Activated CD4-positive, alpha-beta memory T cell treated with anti-CD3 and anti-CD28 coated beads for 36 hours (primary cell): ENCODE data around the gene SF1. TPM values are rescaled to one million over a fixed set of nuclear protein-coding genes. Genes with fewer than 3 reads are reported as not detected.

Experiments used
- CTCF ChIA-PET: fragments of 350-600 bp; sonication (Branson Sonifier 250); formaldehyde crosslinking; loops from one replicate; lab custom pipeline; 2021; ENCODE audit warnings: antibody characterized with exemption, inconsistent platforms; lab: Charles Lee
- POLR2A ChIA-PET: fragments of 350-600 bp; sonication (Branson Sonifier 250); formaldehyde crosslinking; loops from one replicate; lab custom pipeline; 2021; ENCODE audit warnings: antibody characterized with exemption; lab: Charles Lee
- DNase-seq: peaks from one replicate; pipeline ENCODE4 v3.0.0-alpha.2; 2020
- H3K27ac Mint-ChIP-seq: one replicate; pipeline ENCODE4 v1.8.0; 2021; ENCODE audit warnings: mixed read lengths
- H3K27me3 Mint-ChIP-seq: one replicate; pipeline ENCODE4 v1.8.0; 2021; ENCODE audit warnings: mixed read lengths
- H3K36me3 Mint-ChIP-seq: one replicate; pipeline ENCODE4 v1.8.0; 2021; ENCODE audit warnings: mixed read lengths
- H3K4me1 Mint-ChIP-seq: one replicate; pipeline ENCODE4 v1.8.0; 2021; ENCODE audit warnings: low read depth, mixed read lengths
- H3K4me3 Mint-ChIP-seq: one replicate; pipeline ENCODE4 v1.8.0; 2021; ENCODE audit warnings: mild to moderate bottlenecking, mixed read lengths
- H3K9me3 Mint-ChIP-seq: one replicate; pipeline ENCODE4 v1.8.0; 2021; ENCODE audit warnings: mixed read lengths
- intact Hi-C: fragments of 100-400 bp; cut with micrococcal nuclease; formaldehyde crosslinking; loops from one replicate; pipeline ENCODE4 v1.15.1; 2023
- total RNA-seq, 2 experiments: library from RNA; stranded (reverse); gene quantifications; one replicate each; pipeline ENCODE4 v1.2.3, GENCODE V29; 2021

The SF1 gene
- total RNA-seq, 2 experiments from 2014 or later, result 323 to 328 TPM

DNA sequence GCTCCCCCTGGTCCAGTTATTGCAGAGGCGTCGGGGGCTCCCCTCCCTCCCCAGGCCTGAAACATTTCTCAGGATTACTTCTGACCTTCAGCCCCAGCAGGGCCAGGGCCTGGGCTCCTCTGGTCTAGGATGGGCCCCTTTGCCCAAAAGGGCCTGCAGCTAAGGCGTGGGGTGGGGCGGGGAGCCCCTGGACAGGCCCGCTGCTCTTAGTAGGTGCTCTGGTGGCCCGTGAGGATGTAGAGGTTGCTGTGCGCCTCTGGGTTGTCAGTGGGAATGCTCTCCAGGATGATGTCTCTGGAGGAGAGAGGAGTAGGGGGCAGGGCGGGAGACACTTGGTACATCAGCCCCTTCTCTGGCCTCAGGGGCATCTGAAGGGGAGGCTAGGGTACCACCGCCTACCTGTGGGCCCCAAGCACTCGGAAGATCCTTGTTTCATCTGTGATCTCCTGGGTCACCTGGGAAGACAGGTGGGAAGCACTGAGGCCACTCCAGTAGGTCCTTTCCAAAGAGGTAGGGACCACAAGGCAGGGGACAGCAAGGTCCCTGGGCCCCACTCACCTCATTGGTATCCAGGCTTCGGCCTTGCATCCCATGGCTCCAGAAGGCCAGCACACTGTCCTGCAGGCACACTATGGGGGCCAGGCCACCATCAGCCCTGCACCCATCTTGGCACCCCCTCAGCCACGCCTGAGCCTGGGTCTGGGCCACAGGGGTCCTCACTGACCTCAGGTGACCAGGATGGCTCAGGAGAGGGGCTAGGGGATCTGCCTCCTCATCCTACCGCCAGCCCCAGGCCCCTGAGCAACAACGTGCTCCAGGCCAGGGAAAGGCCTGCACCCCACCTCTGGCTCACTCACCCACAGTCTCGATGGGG is 11.2 kb upstream of the SF1 start:
- Mint-ChIP-seq H3K4me1 (peaks cover 6% of the 10 kb centered on the region), H3K4me3 (no peak overlapping the region), H3K27me3 (no peaks in the 10 kb centered on the region), H3K9me3 (no peaks in the 10 kb centered on the region), H3K36me3 (peaks cover 9% of the 10 kb centered on the region), H3K27ac (no peak overlapping the region)
- CTCF ChIA-PET, result no interaction called here
- intact Hi-C loops, result no loop called here
- no peak for DNase-seq
- POLR2A ChIA-PET, result interaction anchor here (1.0 kb wide), 1 partner anchor 10 kb away, joined by 3 read pairs; no protein-coding TSS in a partner anchor

DNA sequence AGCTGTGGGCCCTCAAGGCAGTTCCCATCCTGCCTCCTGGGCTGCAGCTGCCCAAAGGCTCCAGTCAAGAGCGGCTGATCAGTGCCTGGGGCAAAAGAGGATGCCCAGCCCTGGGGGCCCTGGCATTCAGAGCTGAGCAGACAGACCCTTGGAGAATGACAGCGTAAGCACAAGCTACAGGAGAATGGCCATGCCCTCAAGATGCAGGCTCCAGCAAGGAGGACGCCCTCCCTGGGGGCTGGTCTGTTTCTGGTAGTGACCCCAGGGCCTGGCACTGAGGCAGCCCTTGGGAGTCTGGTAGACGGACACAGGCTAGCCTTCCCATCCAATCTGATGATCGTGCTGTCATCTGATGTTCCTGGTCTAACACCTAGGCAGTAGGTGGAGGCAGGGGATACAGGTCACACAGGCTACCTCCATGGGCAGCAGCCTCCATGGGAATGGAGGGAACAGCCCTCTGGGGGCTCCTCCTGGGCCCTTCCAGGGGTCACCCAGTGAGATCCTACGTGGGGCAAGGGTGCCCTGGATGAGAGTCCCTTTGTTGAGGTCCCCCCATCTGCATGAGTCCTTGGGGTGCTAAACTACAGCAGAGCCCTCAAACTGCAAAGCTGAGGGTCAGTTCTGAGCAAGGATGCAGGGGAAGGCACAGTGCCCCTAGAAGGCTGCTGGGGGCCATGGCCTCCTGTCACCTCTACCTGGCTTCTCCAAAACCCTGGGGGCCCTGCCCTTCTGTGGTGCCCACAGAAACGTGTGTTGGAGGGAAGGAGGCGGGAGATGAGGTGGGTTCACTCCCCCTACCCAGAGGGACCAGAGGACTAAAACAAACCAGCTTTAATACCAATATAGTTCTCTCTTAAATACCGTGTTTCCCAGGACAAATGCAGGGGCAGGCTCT is 10.2 kb upstream of the SF1 start:
- Mint-ChIP-seq H3K27me3 (no peaks in the 10 kb centered on the region), H3K4me3 (no peak overlapping the region), H3K4me1 (peaks cover 5% of the 10 kb centered on the region), H3K27ac (no peak overlapping the region), H3K36me3 (peaks cover 7% of the 10 kb centered on the region), H3K9me3 (no peaks in the 10 kb centered on the region)
- intact Hi-C loops, result no loop called here
- no peak for DNase-seq
- ChIA-PET POLR2A (interaction anchor here (1.0 kb wide), 1 partner anchor 9 kb away, joined by 3 read pairs; no protein-coding TSS in a partner anchor), CTCF (interaction anchor here (0.6 to 1.8 kb wide), 9 partner anchors 9 to 137 kb away, joined by 3 to 6 read pairs (median 3); partner anchors contain the start of gene CDC42BPG)

DNA sequence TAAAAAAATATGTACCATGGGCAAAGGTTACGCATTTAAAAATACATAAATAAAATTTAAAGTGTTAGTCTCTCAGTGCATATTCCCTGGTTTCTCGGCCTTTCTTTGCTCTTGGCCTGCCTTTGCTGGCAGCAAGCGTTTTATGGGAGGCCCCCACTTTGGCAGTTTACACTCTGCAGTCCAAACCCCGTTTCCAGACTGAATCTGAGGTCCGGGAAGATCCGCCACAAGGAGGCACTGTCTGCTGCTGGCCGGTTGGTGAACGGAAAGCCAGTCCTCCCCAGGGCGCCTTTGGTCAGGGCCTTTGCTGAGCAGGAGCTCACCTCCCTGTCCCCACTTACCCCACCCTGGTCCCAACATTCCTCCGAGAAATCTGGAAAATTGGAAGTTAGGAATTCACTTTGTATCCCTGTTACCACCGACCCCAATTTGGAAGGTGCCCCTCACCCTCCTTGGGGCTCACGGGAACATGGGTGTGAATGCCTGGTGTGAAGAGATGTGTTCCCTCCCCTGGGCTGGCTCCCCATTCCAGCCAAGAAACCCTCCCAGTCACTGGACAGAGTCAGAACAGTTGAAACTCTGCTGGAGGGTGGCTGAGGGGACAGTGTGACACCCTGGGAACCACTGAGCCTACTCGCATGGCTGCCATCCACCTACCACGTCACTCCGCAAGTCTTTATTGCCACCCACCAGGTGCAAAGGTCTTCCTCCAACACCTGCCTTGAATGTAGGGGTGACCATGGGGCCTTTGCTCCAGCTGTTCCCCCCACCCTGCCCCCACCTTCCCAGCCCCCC is 9.4 kb upstream of the SF1 start:
- Mint-ChIP-seq H3K27ac (no peak overlapping the region), H3K27me3 (no peaks in the 10 kb centered on the region), H3K4me1 (peaks cover 5% of the 10 kb centered on the region), H3K4me3 (no peak overlapping the region), H3K36me3 (peaks cover 6% of the 10 kb centered on the region), H3K9me3 (no peaks in the 10 kb centered on the region)
- CTCF ChIA-PET, result interaction anchor here (0.7 to 1.8 kb wide), 8 partner anchors 10 to 105 kb away, joined by 3 to 6 read pairs (median 3); partner anchors contain the start of gene CDC42BPG
- peak; percentile 72 for DNase-seq
- intact Hi-C loops, result no loop called here
- POLR2A ChIA-PET, result no interaction called here

DNA sequence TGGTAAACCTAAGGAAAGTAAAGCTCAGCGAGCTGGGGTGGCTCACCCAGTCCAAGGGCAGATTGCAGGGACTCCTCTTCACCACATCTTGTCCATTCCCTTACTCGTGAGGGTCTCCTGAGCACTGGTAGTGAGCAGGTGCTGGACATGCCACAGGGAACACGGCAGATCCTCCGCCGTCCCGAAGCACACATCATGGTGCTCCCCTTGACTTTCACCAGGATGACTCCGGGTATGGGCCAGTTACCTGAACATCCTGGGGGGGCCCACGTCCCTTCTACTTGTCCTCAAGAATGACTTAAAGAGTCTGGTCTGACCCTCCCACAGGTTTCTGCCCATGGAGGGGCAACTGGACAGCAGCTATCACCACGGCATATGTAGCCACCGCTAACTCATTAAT is 8.0 kb upstream of the SF1 start:
- Mint-ChIP-seq H3K27me3 (no peaks in the 10 kb centered on the region), H3K4me1 (peaks cover 5% of the 10 kb centered on the region), H3K4me3 (no peak overlapping the region), H3K36me3 (peaks cover 6% of the 10 kb centered on the region), H3K9me3 (no peaks in the 10 kb centered on the region), H3K27ac (no peak overlapping the region)
- ChIA-PET POLR2A (no interaction called here), CTCF (interaction anchor here (0.7 to 1.7 kb wide), 4 partner anchors 17 to 98 kb away, joined by 3 to 4 read pairs (median 4); no protein-coding TSS in a partner anchor)
- no peak for DNase-seq
- intact Hi-C loops, result no loop called here

DNA sequence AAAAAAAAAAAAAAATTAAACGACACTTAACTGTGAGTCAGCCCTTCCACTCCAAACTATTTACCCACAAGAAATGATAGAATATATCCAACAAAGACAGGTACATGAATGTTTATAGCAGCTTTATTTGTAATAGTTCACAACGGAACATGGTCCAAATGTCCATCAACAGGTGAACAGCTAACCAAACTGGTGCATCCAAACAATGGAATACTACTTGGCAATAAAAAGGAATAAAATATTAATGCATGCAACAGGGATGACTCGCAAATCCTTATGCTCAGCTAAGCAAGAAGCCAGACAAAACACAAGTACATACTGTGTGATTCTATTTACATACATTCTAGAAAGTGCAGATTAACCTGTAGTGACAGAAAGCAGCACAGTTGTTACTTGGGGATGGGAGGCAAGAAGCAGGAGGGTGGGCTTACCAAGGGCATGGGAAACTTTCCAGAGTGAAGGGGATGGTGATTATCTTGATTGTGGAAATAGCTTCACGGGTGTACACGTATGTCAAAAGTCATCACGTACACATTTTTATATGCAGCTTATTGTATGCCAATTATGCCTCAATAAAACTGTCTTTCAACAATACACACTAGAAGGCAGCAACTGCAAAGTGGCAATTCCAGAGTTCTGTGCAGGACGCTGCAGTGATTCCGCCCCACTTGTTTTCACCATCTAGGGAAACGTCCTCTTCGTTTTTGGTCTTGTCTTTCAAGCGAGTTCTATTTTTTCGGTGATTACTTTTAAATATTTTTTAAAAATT is 6.7 kb upstream of the SF1 start:
- Mint-ChIP-seq H3K27me3 (no peaks in the 10 kb centered on the region), H3K4me1 (peaks cover 17% of the 10 kb centered on the region), H3K27ac (peak overlapping the region; percentile 35), H3K4me3 (no peak overlapping the region), H3K36me3 (peaks cover 8% of the 10 kb centered on the region), H3K9me3 (no peaks in the 10 kb centered on the region)
- ChIA-PET CTCF (interaction anchor here (1.1 to 1.5 kb wide), 3 partner anchors 12 to 41 kb away, joined by 3 to 4 read pairs (median 3); partner anchors contain the start of gene RASGRP2), POLR2A (interaction anchor here (0.9 kb wide), 1 partner anchor 333 kb away, joined by 5 read pairs; the partner anchor contains the start of gene ZNHIT2)
- intact Hi-C loops, result no loop called here
- no peak for DNase-seq

DNA sequence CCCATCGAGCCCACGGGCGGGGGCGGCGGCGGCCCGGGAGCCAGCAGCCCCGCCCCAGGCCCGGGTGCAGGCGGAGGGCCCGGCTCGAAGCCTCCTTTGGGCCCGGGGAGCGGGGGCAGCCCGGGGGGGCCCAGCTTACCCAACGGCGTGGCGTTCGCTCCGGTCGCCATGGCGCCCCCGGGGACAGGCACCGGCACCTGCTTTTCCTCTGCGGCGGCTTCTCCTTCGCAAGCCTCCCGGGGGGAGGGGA is 194 bp downstream of the SF1 start:
- Mint-ChIP-seq H3K4me3 (peak overlapping the region; percentile 91), H3K9me3 (no peaks in the 10 kb centered on the region), H3K4me1 (peaks cover 63% of the 10 kb centered on the region), H3K27ac (peak overlapping the region; percentile 99), H3K27me3 (no peaks in the 10 kb centered on the region), H3K36me3 (peaks cover 43% of the 10 kb centered on the region)
- DNase-seq, result no peak
- ChIA-PET POLR2A (interaction anchor here (0.9 to 1.9 kb wide), 8 partner anchors 10 to 339 kb away, joined by 3 to 8 read pairs (median 4); partner anchors contain the start of genes MEN1, SAC3D1 and ZNHIT2), CTCF (interaction anchor here (0.8 to 1.1 kb wide), 3 partner anchors 16 to 110 kb away, joined by 3 to 5 read pairs (median 3); partner anchors contain the start of gene MAP4K2)
- intact Hi-C loops, result loop anchor here (1.0 to 10.0 kb wide), 5 partner anchors 25 to 463 kb away; partner anchors contain the start of genes MAP4K2, MEN1, PRDX5 and SAC3D1

DNA sequence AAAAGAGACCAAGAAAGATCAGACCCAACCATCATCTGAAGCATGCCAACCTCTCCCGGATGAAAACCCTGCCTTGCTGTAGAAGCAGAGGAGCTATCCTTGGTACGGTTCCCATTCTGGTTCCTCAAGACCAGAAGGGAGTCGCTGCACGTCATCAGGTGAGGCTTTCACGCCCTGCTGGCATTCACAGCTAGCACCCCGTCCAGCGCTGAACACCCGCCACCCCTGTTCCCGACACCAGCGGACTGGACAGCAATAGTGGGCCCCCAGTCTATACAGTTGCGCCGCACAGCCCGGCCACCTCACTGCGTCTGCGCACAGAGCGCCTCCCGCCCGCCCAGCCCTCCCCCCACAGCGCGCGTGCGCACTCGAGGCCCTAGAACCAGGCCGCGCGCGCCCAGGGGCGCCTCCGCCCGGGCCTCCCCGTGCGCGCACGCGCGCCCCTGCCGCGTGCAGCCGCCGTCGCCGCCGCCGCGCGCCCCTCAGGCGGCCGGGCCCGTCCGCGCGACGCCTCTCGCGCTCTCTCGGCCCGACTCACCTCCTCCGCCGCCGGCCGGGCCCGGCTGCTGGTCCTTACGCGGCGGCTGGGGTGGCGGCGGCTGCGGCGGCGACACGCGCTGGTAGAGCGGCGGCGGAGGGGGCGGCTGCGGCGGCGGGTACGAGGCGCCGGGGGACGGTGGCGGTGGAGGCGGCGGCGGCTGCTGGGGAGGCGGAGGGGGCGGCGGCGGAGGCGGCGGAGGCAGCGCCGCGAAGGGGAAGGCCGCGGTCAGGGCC is 706 bp downstream of the SF1 start:
- ChIA-PET CTCF (interaction anchor here (0.8 to 2.4 kb wide), 4 partner anchors 10 to 89 kb away, joined by 3 to 13 read pairs (median 5); no protein-coding TSS in a partner anchor), POLR2A (interaction anchor here (0.6 to 1.9 kb wide), 8 partner anchors 9 to 485 kb away, joined by 3 to 8 read pairs (median 4); partner anchors contain the start of gene MEN1)
- H3K4me3 Mint-ChIP-seq, result peak overlapping the region; percentile 90
- peaks cover 48% of the 10 kb centered on the region for H3K36me3 Mint-ChIP-seq
- intact Hi-C loops, result loop anchor here (1.0 to 10.0 kb wide), 5 partner anchors 25 to 463 kb away; partner anchors contain the start of genes MAP4K2, MEN1, PRDX5 and SAC3D1
- peak; percentile 85 for DNase-seq
- H3K4me1 Mint-ChIP-seq, result peaks cover 68% of the 10 kb centered on the region
- H3K9me3 Mint-ChIP-seq, result no peaks in the 10 kb centered on the region
- no peaks in the 10 kb centered on the region for H3K27me3 Mint-ChIP-seq
- H3K27ac Mint-ChIP-seq, result peak overlapping the region; percentile 89

DNA sequence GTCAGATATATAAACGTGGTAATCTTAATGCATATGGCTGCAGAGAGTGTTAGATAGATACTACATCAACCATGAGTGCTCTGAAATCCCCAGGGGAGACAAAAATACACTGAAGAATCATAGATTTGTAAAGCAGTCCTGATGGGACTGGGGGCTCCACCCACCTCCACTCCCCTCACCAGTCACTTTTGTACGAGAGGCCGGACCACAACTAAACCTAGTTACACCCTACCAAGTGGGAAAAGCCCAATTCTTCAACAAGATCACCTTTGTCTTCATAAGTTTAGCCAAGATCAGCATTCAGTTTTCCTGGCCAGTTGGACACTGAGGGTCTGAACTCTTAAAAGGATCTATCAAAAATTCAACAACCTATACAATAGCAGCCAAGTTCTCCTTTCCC is 1.5 kb downstream of the SF1 start:
- DNase-seq, result no peak
- H3K9me3 Mint-ChIP-seq, result no peaks in the 10 kb centered on the region
- peak overlapping the region; percentile 90 for H3K4me3 Mint-ChIP-seq
- peaks cover 56% of the 10 kb centered on the region for H3K36me3 Mint-ChIP-seq
- intact Hi-C loops, result loop anchor here (10.0 kb wide), 1 partner anchor 462 kb away; the partner anchor contains the start of genes PRDX5 and TRMT112
- peak overlapping the region; percentile 89 for H3K27ac Mint-ChIP-seq
- ChIA-PET CTCF (interaction anchor here (0.8 to 2.4 kb wide), 6 partner anchors 9 to 88 kb away, joined by 3 to 13 read pairs (median 3); no protein-coding TSS in a partner anchor), POLR2A (interaction anchor here (0.9 to 1.1 kb wide), 3 partner anchors 16 to 484 kb away, joined by 3 to 4 read pairs (median 4); no protein-coding TSS in a partner anchor)
- H3K4me1 Mint-ChIP-seq, result peaks cover 76% of the 10 kb centered on the region
- no peaks in the 10 kb centered on the region for H3K27me3 Mint-ChIP-seq

DNA sequence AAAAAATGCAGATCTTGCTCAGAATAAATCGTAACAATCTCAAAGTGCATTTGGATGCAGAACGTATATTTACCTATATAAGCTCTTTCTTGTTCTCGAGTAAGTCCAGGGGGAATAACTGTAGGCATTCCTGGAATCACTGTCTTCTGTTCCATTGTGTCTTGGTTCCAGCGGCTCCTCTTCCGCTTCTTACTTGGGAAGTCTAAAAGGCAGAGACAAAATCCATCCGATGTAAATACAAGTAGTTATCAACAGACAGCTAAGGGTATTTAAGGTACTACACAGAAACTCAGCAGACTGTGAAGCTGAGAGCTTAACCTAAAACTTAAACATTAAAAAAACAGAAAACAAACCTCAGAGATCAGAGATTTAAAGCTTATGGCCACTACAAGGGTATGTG is 1.9 kb downstream of the SF1 start:
- POLR2A ChIA-PET, result interaction anchor here (1.2 kb wide), 1 partner anchor 12 kb away, joined by 5 read pairs; no protein-coding TSS in a partner anchor
- no peak for DNase-seq
- Mint-ChIP-seq H3K27ac (peak overlapping the region; percentile 89), H3K27me3 (no peaks in the 10 kb centered on the region), H3K4me1 (peaks cover 80% of the 10 kb centered on the region), H3K4me3 (peak overlapping the region; percentile 90), H3K9me3 (no peaks in the 10 kb centered on the region), H3K36me3 (peaks cover 60% of the 10 kb centered on the region)
- intact Hi-C loops, result loop anchor here (10.0 kb wide), 1 partner anchor 462 kb away; the partner anchor contains the start of genes PRDX5 and TRMT112
- CTCF ChIA-PET, result interaction anchor here (1.0 to 2.4 kb wide), 6 partner anchors 9 to 34 kb away, joined by 3 to 13 read pairs (median 6); no protein-coding TSS in a partner anchor
